SU-DHL-6 (cell line): ENCODE results near the gene PNPLA7.

Source experiments
- CTCF ChIP-seq: fragments of 200-600 bp; sonication (generic); IDR thresholded peaks from one replicate; pipeline ENCODE4 v1.5.1; 2017; ENCODE audit warnings: antibody characterized with exemption, mild to moderate bottlenecking, low read length, moderate library complexity; ENCODE audit not compliant: insufficient read depth, poor library complexity, severe bottlenecking
- EZH2phosphoT487 ChIP-seq: fragments of 200-600 bp; sonication (generic), shearing (Covaris generic); conservative IDR thresholded peaks from 2 replicates; pipeline ENCODE4 v1.6.1; 2018; ENCODE audit warnings: mild to moderate bottlenecking, antibody characterized with exemption, low read length, moderate library complexity, mixed read lengths

GRCh38 chr9:137462396-137462985 lies 87.7 kb downstream of the PNPLA7 start:
- TF ChIP-seq CTCF (no peak), EZH2phosphoT487 (no peak)
